Measurements from ENCODE around the gene ADGB. TPM values are rescaled to one million over a fixed set of nuclear protein-coding genes. Genes with fewer than 3 reads are reported as not detected.

Gene ADGB
- polyA plus RNA-seq, 2 donors, result not detected

- Histone ChIP-seq H3K36me3 (ENCODE audit: control insufficient read depth in 2 of 2, insufficient read depth in 2 of 2, low read length in 1 of 2) (no peaks in the 10 kb centered on the region), H3K4me1 (ENCODE audit: control insufficient read depth in 2 of 2, insufficient read depth in 2 of 2, low read length in 1 of 2) (no peaks in the 10 kb centered on the region), H3K9me3 (ENCODE audit: control insufficient read depth in 2 of 2, insufficient read depth in 1 of 2, low read depth in 1 of 2, low read length in 1 of 2) (no peaks in the 10 kb centered on the region), H3K27ac (ENCODE audit: low read depth in 2 of 2, low read length in 1 of 2) (no peak overlapping the region), H3K4me3 (ENCODE audit: low read depth in 1 of 2, low read length in 2 of 2) (no peak overlapping the region), H3K27me3 (ENCODE audit: control insufficient read depth in 1 of 2, insufficient read depth in 2 of 2, low read length in 2 of 2) (no peaks in the 10 kb centered on the region)
- 26 to 28% methylated on average over 3 of the region's 3 CpGs for WGBS, 2 donors
Measured at GRCh38 chr6:146664871-146665360, 66.1 kb downstream of the ADGB start.

GRCh38 chr6:146666909-146667308, 68.1 kb downstream of the ADGB start:
- Histone ChIP-seq H3K36me3 (ENCODE audit: control insufficient read depth in 2 of 2, insufficient read depth in 2 of 2, low read length in 1 of 2) (no peaks in the 10 kb centered on the region), H3K27me3 (ENCODE audit: control insufficient read depth in 1 of 2, insufficient read depth in 2 of 2, low read length in 2 of 2) (no peaks in the 10 kb centered on the region), H3K27ac (ENCODE audit: low read depth in 2 of 2, low read length in 1 of 2) (no peak overlapping the region), H3K4me3 (ENCODE audit: low read depth in 1 of 2, low read length in 2 of 2) (no peak overlapping the region), H3K4me1 (ENCODE audit: control insufficient read depth in 2 of 2, insufficient read depth in 2 of 2, low read length in 1 of 2) (no peaks in the 10 kb centered on the region), H3K9me3 (ENCODE audit: control insufficient read depth in 2 of 2, insufficient read depth in 1 of 2, low read depth in 1 of 2, low read length in 1 of 2) (no peaks in the 10 kb centered on the region)
- WGBS, 2 donors, result 23 to 24% methylated on average over 2 of the region's 2 CpGs

- Histone ChIP-seq H3K36me3 (ENCODE audit: control insufficient read depth in 2 of 2, insufficient read depth in 2 of 2, low read length in 1 of 2) (no peaks in the 10 kb centered on the region), H3K4me1 (ENCODE audit: control insufficient read depth in 2 of 2, insufficient read depth in 2 of 2, low read length in 1 of 2) (no peaks in the 10 kb centered on the region), H3K9me3 (ENCODE audit: control insufficient read depth in 2 of 2, insufficient read depth in 1 of 2, low read depth in 1 of 2, low read length in 1 of 2) (no peaks in the 10 kb centered on the region), H3K27me3 (ENCODE audit: control insufficient read depth in 1 of 2, insufficient read depth in 2 of 2, low read length in 2 of 2) (no peaks in the 10 kb centered on the region), H3K27ac (ENCODE audit: low read depth in 2 of 2, low read length in 1 of 2) (no peak overlapping the region), H3K4me3 (ENCODE audit: low read depth in 1 of 2, low read length in 2 of 2) (no peak overlapping the region)
- 73 to 79% methylated on average over 4 of the region's 4 CpGs for WGBS, 2 donors
Measured at GRCh38 chr6:146670161-146670560, 71.4 kb downstream of the ADGB start.

- H3K27me3 ChIP-seq (ENCODE audit: control insufficient read depth in 1 of 2, insufficient read depth in 2 of 2, low read length in 2 of 2), result no peaks in the 10 kb centered on the region
- H3K9me3 ChIP-seq (ENCODE audit: control insufficient read depth in 2 of 2, insufficient read depth in 1 of 2, low read depth in 1 of 2, low read length in 1 of 2), result no peaks in the 10 kb centered on the region
- H3K36me3 ChIP-seq (ENCODE audit: control insufficient read depth in 2 of 2, insufficient read depth in 2 of 2, low read length in 1 of 2), result no peaks in the 10 kb centered on the region
- WGBS, 2 donors, result 80 to 84% methylated on average over 3 of the region's 3 CpGs
- no peak overlapping the region for H3K27ac ChIP-seq (ENCODE audit: low read depth in 2 of 2, low read length in 1 of 2)
- H3K4me1 ChIP-seq (ENCODE audit: control insufficient read depth in 2 of 2, insufficient read depth in 2 of 2, low read length in 1 of 2), result no peaks in the 10 kb centered on the region
- no peak overlapping the region for H3K4me3 ChIP-seq (ENCODE audit: low read depth in 1 of 2, low read length in 2 of 2)
Measured at GRCh38 chr6:146673069-146673468, 74.3 kb downstream of the ADGB start.

- Histone ChIP-seq H3K36me3 (ENCODE audit: control insufficient read depth in 2 of 2, insufficient read depth in 2 of 2, low read length in 1 of 2) (no peaks in the 10 kb centered on the region), H3K4me1 (ENCODE audit: control insufficient read depth in 2 of 2, insufficient read depth in 2 of 2, low read length in 1 of 2) (no peaks in the 10 kb centered on the region), H3K4me3 (ENCODE audit: low read depth in 1 of 2, low read length in 2 of 2) (no peak overlapping the region), H3K9me3 (ENCODE audit: control insufficient read depth in 2 of 2, insufficient read depth in 1 of 2, low read depth in 1 of 2, low read length in 1 of 2) (no peaks in the 10 kb centered on the region), H3K27ac (ENCODE audit: low read depth in 2 of 2, low read length in 1 of 2) (no peak overlapping the region), H3K27me3 (ENCODE audit: control insufficient read depth in 1 of 2, insufficient read depth in 2 of 2, low read length in 2 of 2) (no peaks in the 10 kb centered on the region)
- WGBS, 2 donors, result 59 to 65% methylated on average over 3 of the region's 3 CpGs
Measured at GRCh38 chr6:146679386-146679785, 80.6 kb downstream of the ADGB start.

- 84 to 89% methylated on average over 1 of the region's 1 CpG for WGBS, 2 donors
Measured at GRCh38 chr6:146682919-146683318, 84.1 kb downstream of the ADGB start.

GRCh38 chr6:146689806-146690205, 91.0 kb downstream of the ADGB start:
- no peaks in the 10 kb centered on the region for H3K27me3 ChIP-seq (ENCODE audit: control insufficient read depth in 1 of 2, insufficient read depth in 2 of 2, low read length in 2 of 2)
- H3K4me1 ChIP-seq (ENCODE audit: control insufficient read depth in 2 of 2, insufficient read depth in 2 of 2, low read length in 1 of 2), result no peaks in the 10 kb centered on the region
- no peaks in the 10 kb centered on the region for H3K9me3 ChIP-seq (ENCODE audit: control insufficient read depth in 2 of 2, insufficient read depth in 1 of 2, low read depth in 1 of 2, low read length in 1 of 2)
- H3K4me3 ChIP-seq (ENCODE audit: low read depth in 1 of 2, low read length in 2 of 2), result no peak overlapping the region
- H3K27ac ChIP-seq (ENCODE audit: low read depth in 2 of 2, low read length in 1 of 2), result no peak overlapping the region
- WGBS, 2 donors, result 74% methylated on average over 4 of the region's 4 CpGs
- no peaks in the 10 kb centered on the region for H3K36me3 ChIP-seq (ENCODE audit: control insufficient read depth in 2 of 2, insufficient read depth in 2 of 2, low read length in 1 of 2)

More at GRCh38 chr6:146682919-146683318, 84.1 kb downstream of the ADGB start:
- Histone ChIP-seq H3K36me3 (ENCODE audit: control insufficient read depth in 2 of 2, insufficient read depth in 2 of 2, low read length in 1 of 2) (no peaks in the 10 kb centered on the region), H3K4me3 (ENCODE audit: low read depth in 1 of 2, low read length in 2 of 2) (no peak overlapping the region), H3K27ac (ENCODE audit: low read depth in 2 of 2, low read length in 1 of 2) (no peak overlapping the region), H3K27me3 (ENCODE audit: control insufficient read depth in 1 of 2, insufficient read depth in 2 of 2, low read length in 2 of 2) (no peaks in the 10 kb centered on the region), H3K9me3 (ENCODE audit: control insufficient read depth in 2 of 2, insufficient read depth in 1 of 2, low read depth in 1 of 2, low read length in 1 of 2) (no peaks in the 10 kb centered on the region), H3K4me1 (ENCODE audit: control insufficient read depth in 2 of 2, insufficient read depth in 2 of 2, low read length in 1 of 2) (no peaks in the 10 kb centered on the region)

- Histone ChIP-seq H3K9me3 (ENCODE audit: control insufficient read depth in 2 of 2, insufficient read depth in 1 of 2, low read depth in 1 of 2, low read length in 1 of 2) (no peaks in the 10 kb centered on the region), H3K4me1 (ENCODE audit: control insufficient read depth in 2 of 2, insufficient read depth in 2 of 2, low read length in 1 of 2) (no peaks in the 10 kb centered on the region), H3K27me3 (ENCODE audit: control insufficient read depth in 1 of 2, insufficient read depth in 2 of 2, low read length in 2 of 2) (no peaks in the 10 kb centered on the region), H3K36me3 (ENCODE audit: control insufficient read depth in 2 of 2, insufficient read depth in 2 of 2, low read length in 1 of 2) (no peaks in the 10 kb centered on the region), H3K27ac (ENCODE audit: low read depth in 2 of 2, low read length in 1 of 2) (no peak overlapping the region), H3K4me3 (ENCODE audit: low read depth in 1 of 2, low read length in 2 of 2) (no peak overlapping the region)
- 76 to 85% methylated on average over 4 of the region's 4 CpGs for WGBS, 2 donors
Measured at GRCh38 chr6:146693342-146693741, 94.6 kb downstream of the ADGB start.

- H3K27me3 ChIP-seq (ENCODE audit: control insufficient read depth in 1 of 2, insufficient read depth in 2 of 2, low read length in 2 of 2), result no peaks in the 10 kb centered on the region
- H3K4me1 ChIP-seq (ENCODE audit: control insufficient read depth in 2 of 2, insufficient read depth in 2 of 2, low read length in 1 of 2), result no peaks in the 10 kb centered on the region
- H3K9me3 ChIP-seq (ENCODE audit: control insufficient read depth in 2 of 2, insufficient read depth in 1 of 2, low read depth in 1 of 2, low read length in 1 of 2), result no peaks in the 10 kb centered on the region
- whole genome bisulfite sequencing, 2 donors, result 82 to 86% methylated on average over 2 of the region's 2 CpGs
- no peak overlapping the region for H3K27ac ChIP-seq (ENCODE audit: low read depth in 2 of 2, low read length in 1 of 2)
- no peak overlapping the region for H3K4me3 ChIP-seq (ENCODE audit: low read depth in 1 of 2, low read length in 2 of 2)
- H3K36me3 ChIP-seq (ENCODE audit: control insufficient read depth in 2 of 2, insufficient read depth in 2 of 2, low read length in 1 of 2), result no peaks in the 10 kb centered on the region
Measured at GRCh38 chr6:146697921-146698320, 99.1 kb downstream of the ADGB start.

GRCh38 chr6:146700078-146700686, 101.4 kb downstream of the ADGB start:
- Histone ChIP-seq H3K4me3 (ENCODE audit: low read depth in 1 of 2, low read length in 2 of 2) (no peak overlapping the region), H3K4me1 (ENCODE audit: control insufficient read depth in 2 of 2, insufficient read depth in 2 of 2, low read length in 1 of 2) (no peaks in the 10 kb centered on the region), H3K36me3 (ENCODE audit: control insufficient read depth in 2 of 2, insufficient read depth in 2 of 2, low read length in 1 of 2) (no peaks in the 10 kb centered on the region), H3K27ac (ENCODE audit: low read depth in 2 of 2, low read length in 1 of 2) (no peak overlapping the region), H3K9me3 (ENCODE audit: control insufficient read depth in 2 of 2, insufficient read depth in 1 of 2, low read depth in 1 of 2, low read length in 1 of 2) (no peaks in the 10 kb centered on the region), H3K27me3 (ENCODE audit: control insufficient read depth in 1 of 2, insufficient read depth in 2 of 2, low read length in 2 of 2) (no peaks in the 10 kb centered on the region)
- 19 to 25% methylated on average over 6 of the region's 6 CpGs for WGBS, 2 donors
